Ovary (tissue), 3 donors: ENCODE measurements around the gene GPHN.

ENCODE experiments used
- EP300 ChIP-seq: sonication (generic); formaldehyde crosslinking; IDR thresholded peaks from one replicate; pipeline ENCODE4 v1.6.1; 2017; ENCODE audit warnings: antibody characterized with exemption
- TF ChIP-seq, protein P1 (sequence below), 3 donors: fragments of 450-650 bp in 2 of 3; fragments of 200-600 bp in 1 of 3; IDR thresholded peaks; one replicate each; pipeline versions ENCODE4 v1.5.1 to v1.8.0; 2016 to 2022; ENCODE audit warnings: antibody characterized with exemption in 3 of 3, mild to moderate bottlenecking in 1 of 3
- donor health status: DM: no; HTN: no; CAD: no.

- TF ChIP-seq, protein P1, sequence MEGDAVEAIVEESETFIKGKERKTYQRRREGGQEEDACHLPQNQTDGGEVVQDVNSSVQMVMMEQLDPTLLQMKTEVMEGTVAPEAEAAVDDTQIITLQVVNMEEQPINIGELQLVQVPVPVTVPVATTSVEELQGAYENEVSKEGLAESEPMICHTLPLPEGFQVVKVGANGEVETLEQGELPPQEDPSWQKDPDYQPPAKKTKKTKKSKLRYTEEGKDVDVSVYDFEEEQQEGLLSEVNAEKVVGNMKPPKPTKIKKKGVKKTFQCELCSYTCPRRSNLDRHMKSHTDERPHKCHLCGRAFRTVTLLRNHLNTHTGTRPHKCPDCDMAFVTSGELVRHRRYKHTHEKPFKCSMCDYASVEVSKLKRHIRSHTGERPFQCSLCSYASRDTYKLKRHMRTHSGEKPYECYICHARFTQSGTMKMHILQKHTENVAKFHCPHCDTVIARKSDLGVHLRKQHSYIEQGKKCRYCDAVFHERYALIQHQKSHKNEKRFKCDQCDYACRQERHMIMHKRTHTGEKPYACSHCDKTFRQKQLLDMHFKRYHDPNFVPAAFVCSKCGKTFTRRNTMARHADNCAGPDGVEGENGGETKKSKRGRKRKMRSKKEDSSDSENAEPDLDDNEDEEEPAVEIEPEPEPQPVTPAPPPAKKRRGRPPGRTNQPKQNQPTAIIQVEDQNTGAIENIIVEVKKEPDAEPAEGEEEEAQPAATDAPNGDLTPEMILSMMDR (IDR thresholded peaks at IDR 0.05): no peak
- TF ChIP-seq EP300: no peak
Measured at GRCh38 chr14:67129768-67130167, 621.8 kb downstream of the GPHN start.
